Stimulated activated naive CD8-positive, alpha-beta T cell treated with anti-CD3 and anti-CD28 coated beads, Interleukin-15, Interleukin-2, amounts not matched to agents 100 U/mL and 50 U/mL, for 24 hours (primary cell): ENCODE data around the gene MYF5.

Experiments used
- ATAC-seq: fragments of 150-1000 bp; cut with Tn5 transposase; one replicate; pipeline ENCODE4 v1.10.0; 2021
- DNase-seq: peaks from one replicate; pipeline ENCODE4 v3.0.0; 2021

The MYF5 gene

GRCh38 chr12:80766210-80766609 is 49.5 kb downstream of the MYF5 start:
- DNase-seq (no peak), ATAC-seq (no peak)

GRCh38 chr12:80766897-80767296 is 50.2 kb downstream of the MYF5 start:
- no peak for DNase-seq
- ATAC-seq = no peak
